ENCODE data around the gene KRTAP9-9.
"Not testable (repeated sequence)": the region's sequence is repeated elsewhere in the genome, so short reads cannot be mapped to it uniquely, and the experiment has no call there.

- TF ChIP-seq USF2 (CRISPR knock-in tag; IDR thresholded peaks at IDR 0.05); NR2F6 (CRISPR knock-in tag; IDR thresholded peaks at IDR 0.05); RCOR1 (IDR thresholded peaks at IDR 0.05; ENCODE audit: borderline replicate concordance in 1 of 2, low read depth in 2 of 2, low read length in 2 of 2); CTCF (IDR thresholded peaks at IDR 0.05 in 2 of 3, conservative IDR thresholded peaks at IDR 0.05 in 1 of 3; ENCODE audit: insufficient read depth in 2 of 3, low read depth in 1 of 3, low read length in 3 of 3); POLR2A (conservative IDR thresholded peaks at IDR 0.05); ETV6 (IDR thresholded peaks at IDR 0.05; ENCODE audit: borderline replicate concordance in 1 of 2, low read depth in 2 of 2, low read length in 1 of 2); ETV6 (CRISPR knock-in tag; IDR thresholded peaks at IDR 0.05; ENCODE audit: borderline replicate concordance): not testable (repeated sequence)
These were observed 20.5 kb downstream of the KRTAP9-9 start, which contains the start of gene KRTAP9-7 for GRCh38 chr17:41275648-41276190.
